GM12872 (cell line): ENCODE data around the gene ADCY2.

ENCODE experiments used
- TF ChIP-seq, protein P1 (sequence below): IDR thresholded peaks from 3 replicates; pipeline ENCODE4 v1.5.1; 2011; ENCODE audit warnings: low read depth, mild to moderate bottlenecking, low read length, moderate library complexity; ENCODE audit not compliant: insufficient read depth

Gene ADCY2

DNA sequence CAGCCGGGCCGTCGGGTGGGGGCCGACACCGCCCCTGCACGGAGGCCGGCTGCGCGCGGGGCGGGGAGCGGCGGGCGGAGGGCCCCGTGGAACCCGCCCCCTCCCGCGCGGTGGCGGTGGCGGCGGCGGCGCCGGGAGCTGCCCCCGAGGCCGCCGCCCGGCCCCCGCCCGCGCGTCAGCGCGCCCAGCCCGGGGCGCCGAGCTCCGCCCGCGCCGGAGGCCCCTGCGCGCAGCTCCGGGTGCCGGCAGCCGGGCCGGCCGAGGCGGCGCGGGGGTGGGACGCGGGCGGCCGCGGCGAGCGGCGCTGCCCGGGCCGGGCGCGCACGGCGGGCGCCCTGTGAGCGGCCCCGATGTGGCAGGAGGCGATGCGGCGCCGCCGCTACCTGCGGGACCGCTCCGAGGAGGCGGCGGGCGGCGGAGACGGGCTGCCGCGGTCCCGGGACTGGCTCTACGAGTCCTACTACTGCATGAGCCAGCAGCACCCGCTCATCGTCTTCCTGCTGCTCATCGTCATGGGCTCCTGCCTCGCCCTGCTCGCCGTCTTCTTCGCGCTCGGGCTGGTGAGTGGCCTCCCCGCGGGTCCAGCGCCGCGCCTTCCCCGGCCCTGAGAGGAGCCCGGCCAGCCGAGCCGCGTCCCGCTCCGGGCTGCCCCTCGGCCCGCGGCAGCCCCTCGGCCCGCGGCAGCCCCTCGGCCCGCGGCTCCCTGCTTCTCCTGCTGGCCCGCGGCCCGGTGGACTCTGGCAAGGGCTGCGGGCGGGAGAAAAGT is at the start of gene ADCY2:
Gene ADCY2, plus strand, starts transcription at position 192 of the 766 bp plus-strand sequence. Its CDS starts 159 bp downstream, at position 351.
- TF ChIP-seq, protein P1, sequence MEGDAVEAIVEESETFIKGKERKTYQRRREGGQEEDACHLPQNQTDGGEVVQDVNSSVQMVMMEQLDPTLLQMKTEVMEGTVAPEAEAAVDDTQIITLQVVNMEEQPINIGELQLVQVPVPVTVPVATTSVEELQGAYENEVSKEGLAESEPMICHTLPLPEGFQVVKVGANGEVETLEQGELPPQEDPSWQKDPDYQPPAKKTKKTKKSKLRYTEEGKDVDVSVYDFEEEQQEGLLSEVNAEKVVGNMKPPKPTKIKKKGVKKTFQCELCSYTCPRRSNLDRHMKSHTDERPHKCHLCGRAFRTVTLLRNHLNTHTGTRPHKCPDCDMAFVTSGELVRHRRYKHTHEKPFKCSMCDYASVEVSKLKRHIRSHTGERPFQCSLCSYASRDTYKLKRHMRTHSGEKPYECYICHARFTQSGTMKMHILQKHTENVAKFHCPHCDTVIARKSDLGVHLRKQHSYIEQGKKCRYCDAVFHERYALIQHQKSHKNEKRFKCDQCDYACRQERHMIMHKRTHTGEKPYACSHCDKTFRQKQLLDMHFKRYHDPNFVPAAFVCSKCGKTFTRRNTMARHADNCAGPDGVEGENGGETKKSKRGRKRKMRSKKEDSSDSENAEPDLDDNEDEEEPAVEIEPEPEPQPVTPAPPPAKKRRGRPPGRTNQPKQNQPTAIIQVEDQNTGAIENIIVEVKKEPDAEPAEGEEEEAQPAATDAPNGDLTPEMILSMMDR = no peak

DNA sequence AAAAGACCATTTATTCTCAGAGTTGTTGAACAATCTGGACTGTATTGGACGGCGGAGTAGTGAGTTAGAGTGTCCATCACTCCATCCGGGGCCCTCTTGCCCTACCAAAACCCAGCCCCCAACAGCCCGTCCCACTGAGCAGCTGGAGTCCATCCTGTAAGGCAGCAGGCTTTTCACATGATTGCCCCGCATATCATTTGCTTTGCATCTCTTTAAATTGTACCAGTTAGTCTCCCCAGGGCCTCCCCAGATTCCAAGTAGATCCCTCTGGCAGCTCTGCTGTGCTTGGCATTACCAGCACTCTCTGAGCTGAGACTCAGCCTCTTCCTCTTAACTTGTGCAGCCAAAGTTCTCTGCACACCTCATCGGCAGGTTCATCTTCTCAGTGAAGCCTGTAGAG is 48.6 kb upstream of the ADCY2 start:
- TF ChIP-seq, protein P1 = no peak

DNA sequence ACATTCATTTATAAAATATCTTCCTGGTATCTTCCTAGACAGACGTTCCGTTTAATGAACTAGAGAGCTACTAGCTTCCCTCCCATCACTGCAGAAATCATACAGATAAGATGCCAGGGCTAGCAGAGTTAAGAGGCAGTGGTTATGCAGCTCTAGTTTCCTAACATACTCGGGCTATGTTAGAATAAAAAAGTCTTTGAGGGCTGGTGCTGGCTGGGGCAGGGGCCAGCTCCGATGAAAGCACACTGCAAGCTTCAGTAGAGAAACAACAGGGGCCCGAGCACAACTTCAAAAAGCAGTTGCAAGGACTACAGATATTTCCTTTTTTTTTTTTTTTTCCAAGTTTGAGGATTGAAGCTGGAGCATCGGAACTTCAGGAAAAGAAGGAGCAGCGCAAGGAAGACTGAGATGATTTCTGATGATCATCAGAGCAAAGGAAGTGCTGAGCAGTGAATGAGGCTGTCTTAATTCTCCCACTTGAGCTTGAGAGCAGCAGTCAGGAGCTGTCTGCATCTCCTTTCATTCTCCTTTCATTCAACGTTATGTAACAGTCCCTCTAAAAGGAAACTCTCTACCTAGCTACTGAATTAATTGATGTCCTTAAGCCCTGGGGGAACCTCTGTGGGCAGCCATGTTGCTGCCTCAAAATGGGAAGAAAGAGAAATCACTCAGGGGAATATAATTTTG is 47.6 kb upstream of the ADCY2 start:
- TF ChIP-seq, protein P1 = no peak

DNA sequence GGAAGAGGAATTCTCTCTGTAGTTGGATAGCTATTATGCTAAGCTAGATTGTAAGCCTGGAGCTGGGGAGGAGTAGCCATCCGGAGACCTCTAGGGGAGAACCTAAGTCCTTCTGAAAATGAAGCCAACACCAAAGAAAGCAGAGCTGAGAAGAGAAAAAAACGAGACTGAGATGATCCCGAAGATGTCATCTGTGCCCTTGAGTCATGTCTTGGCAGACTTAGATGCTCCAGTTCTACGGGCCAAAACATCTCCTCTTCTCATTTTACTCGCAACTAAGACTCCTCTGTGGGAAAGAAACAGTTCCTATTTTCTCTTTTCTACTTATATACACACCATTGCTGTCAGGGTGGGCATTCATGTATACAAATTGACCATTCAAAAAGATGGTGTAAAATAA is 34.3 kb upstream of the ADCY2 start:
- TF ChIP-seq, protein P1 = no peak

DNA sequence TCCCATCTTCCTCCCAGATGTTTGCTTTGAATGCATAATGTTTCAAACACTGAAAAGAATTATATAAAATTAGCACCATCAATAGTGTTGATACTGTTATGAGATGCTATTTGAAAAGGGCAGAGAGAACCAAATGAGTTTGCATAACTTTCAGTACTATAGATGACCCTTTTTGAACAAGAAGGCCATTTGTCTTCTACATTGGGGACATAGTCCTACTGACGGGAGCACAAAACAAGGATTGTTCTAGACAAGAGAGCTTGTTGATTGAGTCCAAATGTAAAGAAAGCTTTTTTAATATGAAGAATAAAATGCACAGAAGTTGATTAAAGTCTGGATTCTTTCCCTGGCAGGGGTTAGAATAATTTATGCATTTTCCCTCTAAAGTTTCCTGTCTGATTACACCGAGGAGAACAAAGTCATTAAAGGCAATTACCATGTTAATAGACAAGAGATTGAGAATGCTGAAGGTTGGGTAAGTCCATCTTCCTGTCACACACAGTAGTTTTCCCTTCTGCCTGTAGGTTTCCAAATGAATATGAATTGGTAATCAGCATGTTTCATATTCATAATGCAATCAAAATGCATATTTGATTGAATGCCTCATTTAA is 32.8 kb upstream of the ADCY2 start:
- TF ChIP-seq, protein P1 = no peak

DNA sequence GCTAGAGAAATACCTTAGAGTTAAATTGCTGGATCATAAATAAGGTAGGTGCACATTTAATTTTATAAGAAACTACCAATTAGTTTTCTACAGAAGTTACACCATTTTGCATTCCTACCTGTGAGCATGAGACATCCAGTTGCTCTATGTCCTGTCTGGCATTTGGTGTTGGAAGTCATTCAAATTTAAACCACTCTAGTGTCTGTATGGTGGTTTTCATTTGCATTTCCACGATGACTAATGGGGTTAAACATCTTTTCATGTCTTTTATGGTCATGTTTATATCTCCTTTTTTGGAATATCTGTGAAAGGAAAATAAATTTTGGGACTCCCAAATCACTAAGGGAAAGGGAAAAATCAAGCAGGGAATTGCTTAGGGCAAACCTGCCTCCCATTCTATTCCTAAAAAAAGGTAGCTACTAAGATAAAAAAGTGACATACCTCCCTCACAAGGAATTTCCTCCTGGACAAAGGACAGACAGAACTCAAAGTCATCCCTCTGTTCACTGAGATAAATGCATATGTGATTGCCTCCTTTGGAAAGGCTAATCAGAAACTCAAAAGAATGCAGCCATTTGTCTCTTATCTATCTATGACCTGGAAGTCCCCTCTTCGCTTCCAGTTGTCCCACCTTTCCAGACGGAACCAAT is 31.6 kb upstream of the ADCY2 start:
- TF ChIP-seq, protein P1 = no peak

DNA sequence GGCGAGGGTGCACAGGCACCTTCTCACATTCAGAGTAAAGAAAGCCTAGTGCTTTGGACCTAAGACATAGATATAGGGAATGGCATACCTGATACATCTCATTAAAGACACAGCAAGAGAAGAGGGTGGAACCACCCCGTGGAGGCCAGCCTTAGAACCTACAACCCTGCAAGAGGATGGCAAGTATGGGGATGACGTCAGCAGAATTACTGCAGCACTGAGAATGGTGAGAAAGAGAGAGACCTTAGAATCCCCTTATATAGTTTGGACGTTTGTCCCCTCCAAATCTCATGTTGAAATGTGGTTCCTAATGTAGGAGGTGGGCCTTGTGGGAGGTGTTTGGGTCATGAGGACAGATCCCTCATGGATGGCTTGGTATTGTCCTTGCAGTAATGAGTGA is 28.2 kb upstream of the ADCY2 start:
- TF ChIP-seq, protein P1 = no peak
